A172 (cell line): Measurements from ENCODE around the gene PDE11A. TPM values are rescaled to one million over a fixed set of nuclear protein-coding genes. Genes with fewer than 3 reads are reported as not detected.
"Not testable (repeated sequence)": the region's sequence is repeated elsewhere in the genome, so short reads cannot be mapped to it uniquely, and the experiment has no call there.

Experiments
- DNase-seq: peaks from one replicate; pipeline ENCODE4 v3.0.0-alpha.2; 2015; ENCODE audit warnings: low spot score
- total RNA-seq: library from RNA; depleted of rRNA; stranded (reverse); fragments of >200 nt; shearing (Covaris generic); gene quantifications from 2 replicates; pipeline ENCODE4 v1.2.3, GENCODE V29; 2014

Gene PDE11A
- total RNA-seq, 1 experiment from 2014 or later = 0.03 TPM

DNA sequence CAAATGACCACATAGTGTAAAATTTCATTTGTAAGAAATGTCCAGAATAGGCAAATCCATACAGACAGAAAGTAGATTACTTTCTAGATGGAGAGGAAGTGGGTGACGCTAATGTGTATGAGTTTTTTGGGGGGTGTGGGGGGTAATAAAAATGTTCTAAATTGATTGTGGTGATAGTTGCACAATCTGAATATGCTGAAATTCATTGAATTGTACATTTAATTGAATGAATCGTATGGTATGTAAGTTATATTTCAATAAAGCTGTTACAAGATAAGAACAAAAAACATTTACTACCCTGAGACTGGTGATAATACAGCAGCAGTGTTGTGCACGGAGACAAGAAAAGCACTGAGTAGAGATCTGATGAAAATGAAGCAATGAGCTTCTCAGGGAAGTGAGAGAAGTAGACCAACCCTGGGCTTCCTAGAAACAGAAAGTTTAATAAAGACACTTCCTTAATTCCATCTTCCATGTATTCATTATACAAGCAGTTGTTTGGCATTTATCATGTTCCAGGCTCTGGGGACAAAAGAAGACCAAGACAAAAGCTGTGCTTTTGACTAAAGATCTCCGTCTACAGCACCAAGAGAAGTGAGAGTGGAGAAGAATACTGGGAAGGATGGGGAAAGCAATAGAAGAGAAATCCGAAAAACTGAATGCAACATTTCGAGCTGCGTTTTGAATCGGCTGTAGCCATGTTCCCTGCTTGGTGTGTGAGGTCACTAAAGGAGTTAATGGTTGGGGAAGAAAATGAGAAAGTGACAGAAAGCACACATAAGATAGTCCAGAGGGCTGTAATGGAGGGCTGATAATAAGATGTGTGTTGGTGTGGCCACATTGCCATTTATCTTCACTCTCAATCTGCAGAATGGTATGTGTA lies 1.8 kb upstream of the PDE11A start:
- DNase-seq = peak; percentile 57

DNA sequence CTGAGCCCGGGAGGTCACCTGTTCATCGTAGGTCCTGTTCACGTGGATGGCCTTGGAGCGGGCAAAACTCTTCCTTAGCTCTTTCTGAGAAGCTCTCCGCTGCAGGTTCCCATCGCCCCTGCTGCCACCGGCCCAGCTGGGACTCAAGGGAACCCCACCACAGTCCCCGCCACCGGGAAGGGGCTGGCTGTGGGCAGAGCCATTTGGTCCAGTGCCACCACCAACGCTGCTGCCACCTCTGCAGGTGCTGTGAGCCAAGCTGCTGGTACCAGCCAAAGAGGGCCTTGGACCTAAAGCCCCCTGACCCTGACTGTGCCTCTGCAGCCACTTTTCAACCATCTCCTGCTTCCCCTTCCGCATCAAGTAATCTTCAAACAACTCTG lies 586 bp downstream of the PDE11A start:
- DNase-seq = no peak

DNA sequence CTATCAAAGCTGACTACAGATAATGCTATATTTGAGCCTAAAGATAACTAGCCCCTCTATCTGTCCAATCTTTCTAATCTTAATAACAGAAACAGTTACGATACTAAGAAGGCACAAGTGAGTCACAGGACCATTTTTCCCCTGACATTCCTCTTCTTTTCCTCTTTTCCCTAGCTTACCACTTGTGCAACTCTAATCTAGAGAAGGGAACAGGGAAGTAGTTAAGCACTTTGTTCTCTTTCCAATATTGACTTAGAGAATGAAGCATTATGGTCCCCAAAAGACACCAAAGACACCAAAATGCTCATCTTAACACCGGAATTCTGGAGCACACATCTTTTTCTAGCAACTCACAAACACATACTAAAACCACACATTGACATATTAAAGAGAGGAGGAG lies 1.8 kb downstream of the PDE11A start:
- DNase-seq = no peak

DNA sequence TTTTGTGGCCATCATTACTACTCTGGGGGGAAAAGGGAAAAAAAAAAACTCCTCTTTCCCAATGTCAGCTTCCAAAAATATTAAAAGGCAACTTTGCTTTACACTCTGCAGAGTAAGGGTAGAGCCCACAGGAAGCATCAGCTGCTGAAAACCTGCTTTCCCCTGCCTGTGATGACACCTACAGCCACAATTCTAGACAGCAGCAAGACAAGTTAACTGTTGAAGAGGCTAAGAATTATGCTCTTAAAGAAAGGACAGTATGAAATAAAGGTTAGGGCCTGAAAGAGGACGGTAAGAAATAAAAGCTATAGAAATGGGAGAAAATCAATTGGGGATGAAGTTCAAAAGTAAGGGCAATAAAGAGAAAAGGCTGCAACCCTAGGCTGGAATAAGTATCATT lies 3.0 kb downstream of the PDE11A start:
- DNase-seq = no peak

DNA sequence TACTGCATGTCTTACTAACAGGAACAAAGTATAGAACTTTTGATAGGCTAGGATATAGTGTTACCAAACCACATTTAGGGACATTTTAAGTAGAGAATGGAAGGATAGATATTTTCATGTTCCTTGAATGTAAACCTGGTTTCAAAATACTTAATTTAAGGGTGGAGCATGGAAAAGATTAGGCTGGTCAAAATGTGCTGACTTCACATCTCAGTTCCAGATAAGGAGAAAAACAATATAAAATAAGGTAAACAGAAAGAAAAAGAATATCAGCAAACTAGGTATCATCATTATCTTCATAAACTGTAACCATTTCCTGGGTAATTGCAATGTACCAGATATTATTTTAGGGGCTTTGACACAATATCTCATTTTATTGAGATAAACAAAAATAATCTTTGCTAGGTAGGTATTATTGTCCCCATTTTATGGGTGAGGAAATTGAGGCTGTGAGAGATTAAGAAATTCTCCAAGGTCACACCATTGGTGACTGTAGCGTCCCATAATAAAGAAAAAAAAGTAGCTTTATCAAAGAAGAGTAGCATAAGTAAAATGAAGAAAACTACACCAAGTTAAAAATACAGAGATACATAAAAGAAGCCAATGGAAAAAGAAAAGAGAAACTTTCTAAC lies 3.6 kb downstream of the PDE11A start:
- DNase-seq = no peak

DNA sequence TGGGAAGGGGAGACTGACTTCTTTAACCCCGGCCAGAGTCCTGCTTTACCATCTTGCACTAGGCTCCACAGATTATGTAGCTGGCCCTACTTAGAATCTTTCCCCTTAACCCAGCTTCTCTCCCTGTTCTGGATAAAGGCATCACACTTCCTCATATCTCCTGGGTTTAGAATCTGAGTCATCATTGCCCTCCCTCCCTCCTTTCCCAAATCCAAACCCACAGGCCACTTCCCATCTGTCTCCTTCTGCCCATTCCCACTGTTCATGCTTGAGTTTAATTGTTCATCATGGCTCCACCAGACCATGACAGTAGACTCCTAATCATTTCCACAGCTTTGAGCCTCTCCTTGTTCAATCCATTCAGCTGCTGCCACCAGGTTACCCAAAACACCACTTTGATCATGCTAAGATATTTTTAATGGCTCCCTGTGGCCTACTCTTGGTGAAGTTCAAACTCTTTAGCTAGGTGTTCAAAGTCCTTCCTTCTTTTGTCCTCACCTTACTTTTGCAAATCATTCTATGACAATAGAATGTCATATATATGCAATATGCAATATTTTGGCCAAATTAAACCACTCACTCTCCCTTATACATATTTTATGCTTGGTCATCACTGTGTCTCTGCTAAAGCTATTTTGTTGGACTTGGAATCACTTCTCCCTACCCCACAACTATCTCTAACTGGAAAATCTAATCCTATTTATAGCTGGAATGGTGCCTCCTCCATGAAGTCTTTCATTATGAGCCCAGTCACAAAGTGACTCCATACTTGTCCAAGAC lies 5.5 kb downstream of the PDE11A start:
- peak; percentile 13 for DNase-seq

DNA sequence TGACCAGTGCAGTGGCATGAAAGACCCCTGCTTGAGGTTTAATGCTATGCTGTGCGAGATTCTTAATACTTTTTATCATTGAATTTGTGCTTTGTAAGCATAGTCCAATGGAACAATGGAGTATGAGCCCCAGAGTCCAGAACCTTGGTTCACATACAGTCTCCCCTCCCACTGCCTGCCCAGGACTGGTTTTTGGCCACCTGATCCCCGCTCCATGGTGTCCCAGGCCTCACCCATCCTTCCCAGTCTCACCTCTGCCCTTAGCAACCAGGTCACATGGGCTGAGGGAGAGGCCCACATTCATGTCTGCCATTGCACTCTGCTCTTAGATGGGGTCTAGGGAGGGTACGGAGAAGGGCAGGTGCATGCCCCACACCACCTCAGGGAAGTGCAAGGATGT lies 6.3 kb downstream of the PDE11A start:
- no peak for DNase-seq

DNA sequence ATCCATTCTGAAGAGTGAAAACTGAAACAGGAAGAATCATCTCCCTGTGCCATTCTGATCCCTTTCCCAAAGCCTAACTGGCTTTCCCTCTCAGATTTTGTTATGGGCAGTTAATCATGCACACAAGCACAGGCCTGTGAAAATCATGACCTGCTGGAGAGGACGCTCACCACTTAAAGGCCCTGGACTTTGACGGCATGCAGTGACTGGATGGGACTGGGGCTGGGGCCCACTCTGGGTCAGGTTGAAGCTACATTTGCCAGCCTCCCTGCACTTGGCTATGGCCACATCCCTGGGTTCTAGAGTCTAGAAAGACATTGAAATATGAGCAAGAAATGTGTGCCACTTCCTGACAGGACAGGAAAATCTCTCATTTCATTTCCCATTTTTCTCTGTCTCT lies 12.9 kb downstream of the PDE11A start:
- no peak for DNase-seq

DNA sequence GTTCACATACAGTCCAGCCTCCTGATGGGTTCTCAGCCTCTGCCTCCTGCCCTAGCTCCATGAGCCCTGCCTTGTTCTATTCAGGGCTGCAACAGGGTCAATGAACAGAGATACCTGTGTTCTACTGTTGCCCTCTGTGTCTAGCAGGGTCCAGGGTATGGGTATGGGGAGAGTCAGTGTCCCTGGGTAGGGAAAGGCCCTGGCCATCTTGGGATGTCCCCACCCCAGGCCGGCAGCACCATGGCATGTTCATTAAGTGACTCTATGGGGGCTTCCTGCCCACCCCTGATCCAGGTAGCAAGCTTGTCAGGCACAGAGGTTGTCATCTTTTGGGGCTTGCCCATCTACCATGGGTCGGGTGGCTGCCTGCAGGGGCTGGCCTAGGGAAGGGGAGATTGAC lies 13.5 kb downstream of the PDE11A start:
- no peak for DNase-seq

DNA sequence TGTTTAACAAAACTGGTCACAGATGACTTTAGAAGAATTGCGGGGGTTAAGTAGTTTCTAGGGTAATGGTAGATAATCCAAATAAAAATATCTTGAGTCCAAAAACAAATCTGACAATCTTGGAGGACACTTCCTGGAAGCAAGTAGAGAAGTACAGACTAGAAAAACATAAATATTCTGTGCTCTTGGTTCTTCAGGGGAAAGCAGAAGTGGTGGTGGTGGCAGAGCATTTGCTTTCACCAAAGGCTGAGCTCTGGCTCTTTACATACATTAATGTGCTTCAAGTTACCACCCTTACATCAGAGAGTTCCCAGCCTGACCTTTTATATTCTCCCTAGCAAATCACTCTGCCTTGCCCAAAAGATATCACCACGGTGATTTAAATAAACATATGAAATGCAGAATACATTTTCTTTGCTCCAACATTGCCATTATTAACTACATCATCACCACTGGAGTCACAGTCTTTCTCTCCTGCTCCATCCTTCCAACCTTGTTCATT lies 15.3 kb downstream of the PDE11A start:
- no peak for DNase-seq

DNA sequence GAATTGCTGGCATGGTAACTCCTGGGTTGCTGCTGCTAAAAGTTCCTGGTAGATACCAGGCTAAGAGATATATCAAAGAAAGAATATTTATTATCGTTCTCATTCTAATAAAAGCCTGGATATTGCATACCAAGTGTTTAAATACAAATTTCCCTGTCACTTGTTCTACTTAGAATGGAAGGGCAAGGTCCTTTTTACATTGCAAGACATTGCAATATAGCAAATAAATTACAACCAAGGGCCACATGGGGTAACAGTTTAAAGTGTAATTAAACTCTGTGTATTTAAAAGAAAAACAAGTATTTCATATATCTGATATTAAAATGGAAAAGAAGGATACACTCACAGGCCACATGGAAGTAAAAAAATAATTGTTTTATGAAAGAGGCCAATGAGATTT lies 16.2 kb downstream of the PDE11A start:
- DNase-seq = no peak

DNA sequence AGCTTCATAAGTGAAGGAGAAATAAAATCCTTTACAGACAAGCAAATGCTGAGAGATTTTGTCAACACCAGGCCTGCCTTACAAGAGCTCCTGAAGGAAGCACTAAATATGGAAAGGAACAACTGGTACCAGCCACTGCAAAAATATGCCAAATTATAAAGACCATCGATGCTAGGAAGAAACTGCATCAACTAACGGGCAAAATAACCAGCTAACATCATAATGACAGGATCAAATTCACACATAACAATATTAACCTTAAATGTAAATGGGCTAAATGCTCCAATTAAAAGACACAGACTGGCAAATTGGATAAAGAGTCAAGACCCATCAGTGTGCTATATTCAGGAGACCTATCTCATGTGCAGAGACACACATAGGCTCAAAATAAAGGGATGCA lies 21.3 kb downstream of the PDE11A start:
- not testable (repeated sequence) for DNase-seq

DNA sequence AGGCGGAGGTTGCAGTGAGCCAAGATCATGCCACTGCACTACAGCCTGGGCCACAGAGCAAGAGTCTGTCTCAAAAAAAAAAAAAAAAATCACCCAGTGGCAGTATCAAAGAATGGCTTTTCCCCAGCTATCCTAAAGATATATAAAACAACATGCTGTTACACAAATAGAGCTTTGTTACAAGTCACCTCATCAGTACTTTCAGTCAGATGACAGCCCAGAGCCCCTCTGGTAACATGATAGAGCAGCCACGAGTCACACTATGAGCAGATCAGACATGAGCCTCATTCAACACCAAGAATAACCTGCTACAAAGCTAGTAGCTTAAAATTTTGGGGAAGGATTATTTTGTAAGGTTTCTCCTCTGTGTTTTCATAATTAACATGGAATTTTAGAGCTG lies 25.2 kb downstream of the PDE11A start:
- DNase-seq = no peak

DNA sequence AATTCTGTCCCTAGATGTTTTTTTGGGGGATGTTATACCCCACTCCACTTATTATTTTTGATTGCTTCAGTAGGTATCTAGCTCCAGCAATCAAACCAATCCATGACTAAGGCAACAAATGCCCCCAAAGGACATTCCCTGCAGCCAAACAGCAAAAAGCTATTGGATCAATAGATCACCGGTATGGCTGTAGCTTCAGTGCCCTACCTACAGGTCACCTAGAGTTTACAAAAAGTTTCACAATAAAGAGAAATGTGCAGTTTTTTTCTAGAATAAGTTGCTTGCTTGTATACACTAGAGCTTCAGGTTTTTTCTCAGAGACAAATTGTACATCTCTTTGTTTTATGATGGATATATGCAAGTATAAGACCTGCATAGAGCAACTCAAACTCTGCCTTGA lies 27.7 kb downstream of the PDE11A start:
- DNase-seq = no peak

DNA sequence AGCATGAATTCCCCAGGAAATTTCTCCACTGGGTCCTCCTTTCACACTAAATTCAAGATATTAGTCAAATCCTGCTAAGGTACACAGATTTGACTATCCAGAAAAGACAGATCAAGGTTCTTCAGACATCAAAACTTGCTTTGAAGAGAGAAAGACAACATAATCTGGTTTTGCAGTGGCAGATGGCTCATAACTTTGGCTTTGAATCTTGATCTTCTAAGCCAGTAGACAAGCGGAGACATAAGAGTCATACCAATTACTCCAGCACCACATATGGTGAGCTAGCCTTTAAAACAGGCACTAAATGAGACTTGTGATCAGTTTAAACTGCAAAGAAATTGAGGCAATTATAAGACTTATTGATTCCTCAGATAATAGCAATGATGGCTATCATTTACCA lies 29.3 kb downstream of the PDE11A start:
- no peak for DNase-seq

DNA sequence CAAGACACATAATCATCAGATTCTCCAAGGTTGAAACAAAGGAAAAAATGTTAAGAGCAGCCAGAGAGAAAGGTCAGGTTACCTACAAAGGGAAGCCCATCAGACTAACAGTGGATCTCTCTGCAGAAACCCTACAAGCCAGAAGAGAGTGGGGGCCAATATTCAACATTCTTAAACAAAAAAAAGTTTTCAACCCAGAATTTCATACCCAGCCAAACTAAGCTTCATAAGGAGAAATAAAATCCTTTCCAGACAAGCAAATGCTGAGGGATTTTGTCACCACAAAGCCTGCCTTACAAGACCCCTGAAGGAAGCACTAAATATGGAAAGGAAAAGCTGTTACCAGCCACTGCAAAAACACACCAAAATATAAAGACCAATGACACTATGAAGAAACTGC lies 39.0 kb downstream of the PDE11A start:
- DNase-seq = not testable (repeated sequence)

DNA sequence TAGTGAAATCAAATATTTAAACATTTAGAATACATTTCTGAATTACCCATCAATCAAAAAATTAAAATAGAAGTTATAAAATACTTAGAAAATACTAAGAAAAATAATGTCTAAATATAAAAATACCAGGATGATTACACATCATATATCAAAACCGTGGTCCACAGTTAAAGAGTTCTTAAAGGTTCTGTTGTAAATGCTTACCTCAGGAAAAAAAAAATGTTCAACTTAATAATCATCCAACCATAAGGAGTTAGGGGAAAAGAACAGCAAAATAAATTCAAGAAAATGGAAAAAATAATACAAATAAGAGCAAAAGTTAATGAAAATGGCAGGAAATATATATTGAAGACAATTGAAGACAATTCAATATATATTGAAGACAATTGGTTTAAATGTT lies 43.2 kb downstream of the PDE11A start:
- no peak for DNase-seq

DNA sequence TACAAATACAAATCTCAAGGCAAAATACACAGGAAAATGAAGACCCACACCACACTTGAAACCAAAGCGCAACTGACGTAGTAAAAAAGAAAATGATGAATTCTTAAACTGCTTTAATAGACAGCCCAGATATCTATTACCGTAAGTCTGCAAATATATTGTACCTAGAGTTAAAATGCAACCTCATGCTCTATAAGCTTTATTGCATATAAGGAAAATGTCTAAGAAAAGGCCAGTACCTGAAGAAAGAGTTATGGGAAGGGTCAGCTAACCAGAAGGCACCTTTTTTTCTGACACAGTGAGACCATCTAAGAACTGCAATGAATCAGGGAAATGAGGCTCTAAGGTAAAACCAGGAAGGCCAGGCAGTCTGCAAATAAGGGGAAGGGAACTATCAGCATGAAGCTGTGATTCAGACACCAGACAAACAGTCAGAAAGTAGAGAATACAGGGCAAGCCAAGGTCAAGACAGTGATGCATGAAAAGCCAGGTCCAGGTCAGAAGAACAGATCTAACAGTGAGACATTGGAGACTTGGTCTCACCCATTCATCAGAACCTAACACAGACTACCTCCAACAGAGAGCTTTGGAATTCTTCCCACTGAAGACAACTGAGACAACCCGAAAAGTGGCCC lies 46.9 kb downstream of the PDE11A start:
- DNase-seq = no peak

DNA sequence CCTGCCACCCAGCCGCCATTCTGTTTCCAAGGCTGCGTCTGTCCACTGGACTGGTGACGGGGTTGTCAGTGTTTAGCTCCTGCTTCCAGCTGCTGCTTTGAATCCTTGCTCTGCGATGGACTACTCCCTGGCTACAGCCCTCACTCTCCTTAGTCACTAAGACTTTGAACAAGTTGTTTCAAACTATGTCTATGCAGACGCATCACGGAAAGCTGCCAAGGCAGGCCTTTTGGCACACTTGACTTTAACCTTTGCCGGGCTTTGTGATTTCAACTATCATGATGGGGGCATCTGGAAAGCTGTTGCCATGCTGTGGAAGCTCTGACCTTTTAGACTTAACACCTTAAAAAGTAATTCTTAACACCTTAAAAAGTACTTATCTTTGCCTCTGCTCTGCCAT lies 54.4 kb downstream of the PDE11A start:
- DNase-seq = no peak

DNA sequence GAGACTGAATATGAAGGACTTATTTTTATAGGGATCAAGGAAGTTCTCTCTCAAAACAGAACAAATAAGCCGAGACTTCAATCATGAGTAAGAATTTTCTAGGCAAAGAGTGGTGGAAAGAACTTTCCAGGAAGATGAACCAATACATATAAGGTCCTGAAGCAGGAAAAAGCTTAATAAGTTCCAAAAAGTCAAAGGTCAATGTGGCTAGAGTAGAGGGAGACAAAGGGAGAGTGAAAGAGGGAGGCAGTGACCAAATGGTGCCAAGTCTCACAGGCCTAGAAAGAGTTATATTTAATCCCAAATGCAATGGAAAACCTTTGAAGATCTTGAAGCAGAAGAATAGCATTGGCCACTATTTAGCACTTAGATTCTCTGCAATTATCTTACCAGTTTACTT lies 56.0 kb downstream of the PDE11A start:
- no peak for DNase-seq

DNA sequence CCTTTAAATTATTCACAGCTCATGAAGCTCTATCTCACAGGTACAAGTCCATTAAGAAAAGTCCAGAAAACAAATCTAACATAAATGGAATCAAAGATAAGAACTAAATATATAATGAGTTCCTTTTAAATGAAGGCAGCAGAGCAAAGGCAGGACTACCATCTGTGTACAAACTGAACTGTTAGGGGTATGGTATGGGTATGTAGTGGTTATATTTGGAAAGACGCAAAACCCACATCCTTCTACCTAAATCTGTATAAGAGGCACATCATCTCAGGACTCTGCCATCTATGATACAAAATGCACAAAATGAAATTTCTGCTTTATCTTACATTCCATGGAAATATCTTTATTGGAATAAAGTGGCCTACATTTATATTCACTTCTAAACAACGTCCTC lies 59.9 kb downstream of the PDE11A start:
- no peak for DNase-seq

DNA sequence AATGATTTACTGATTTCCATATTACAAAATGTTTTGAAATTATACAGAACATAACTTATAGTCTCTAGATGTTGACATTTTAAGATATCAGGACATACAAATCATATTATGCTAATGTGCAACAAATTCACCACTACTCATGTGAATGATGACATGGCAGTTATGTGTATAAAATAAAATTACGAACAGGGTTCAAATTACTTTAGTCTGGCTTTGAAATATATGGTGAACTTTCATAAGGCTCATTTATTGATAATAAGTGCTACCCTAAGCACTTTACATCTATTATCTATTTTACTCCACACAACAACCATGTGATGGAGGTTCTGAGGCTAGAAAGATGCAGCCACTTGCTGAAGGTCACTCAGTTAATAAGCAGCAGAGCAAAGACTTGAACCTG lies 62.8 kb downstream of the PDE11A start:
- no peak for DNase-seq
